Tibial nerve (tissue), 4 donors: ENCODE measurements around the gene ZNF687. TPM values are rescaled to one million over a fixed set of nuclear protein-coding genes. Genes with fewer than 3 reads are reported as not detected.
A peak's percentile ranks its signal among the peaks of the same experiment; 100 is the strongest.

Experiments
- DNase-seq, 2 donors: peaks; one replicate each; pipeline ENCODE4 v3.0.0-alpha.2; 2019; ENCODE audit warnings: low spot score in 2 of 2
- H3K27ac ChIP-seq, 4 donors: fragments of 200-600 bp; sonication (generic) in 3 of 4; one replicate each; pipeline ENCODE4 v1.5.1; 2017 to 2019; ENCODE audit warnings: mild to moderate bottlenecking in 1 of 4
- H3K27me3 ChIP-seq, 2 donors: fragments of 200-600 bp; sonication (generic) in 1 of 2; one replicate each; pipeline versions ENCODE4 v1.5.1 to v1.6.0; 2017 to 2019
- H3K36me3 ChIP-seq, 3 donors: fragments of 200-600 bp; sonication (generic); one replicate each; pipeline ENCODE4 v1.5.1; 2018 to 2019
- H3K4me1 ChIP-seq, 4 donors: fragments of 200-600 bp; sonication (generic) in 3 of 4; one replicate each; pipeline ENCODE4 v1.5.1; 2017 to 2019
- H3K4me3 ChIP-seq, 4 donors: fragments of 200-600 bp; sonication (generic) in 3 of 4; one replicate each; pipeline ENCODE4 v1.5.1; 2017 to 2019; ENCODE audit warnings: mild to moderate bottlenecking in 1 of 4, moderate library complexity in 1 of 4
- H3K9me3 ChIP-seq, 4 donors: fragments of 200-600 bp; sonication (generic) in 3 of 4; one replicate each; pipeline ENCODE4 v1.5.1; 2017 to 2019
- EP300 ChIP-seq, 2 donors: sonication (generic); formaldehyde crosslinking; IDR thresholded peaks; one replicate each; pipeline ENCODE4 v1.6.1; 2017; ENCODE audit warnings: antibody characterized with exemption in 2 of 2, mild to moderate bottlenecking in 1 of 2
- POLR2A ChIP-seq, 2 donors: fragments of 450-650 bp; IDR thresholded peaks; one replicate each; pipeline ENCODE4 v1.6.1; 2017; ENCODE audit warnings: antibody characterized with exemption in 2 of 2, mild to moderate bottlenecking in 2 of 2, moderate library complexity in 2 of 2
- WGBS, 2 donors: methylation state at CpG; one replicate each; pipeline ENCODE4 v1.1.5; 2018; 5-methylcytosine and 5-hydroxymethylcytosine counted together
- total RNA-seq, 4 donors: library from RNA; depleted of rRNA; stranded (reverse); fragments of >200 nt; gene quantifications; one replicate each; pipeline ENCODE4 v1.1.0, GENCODE V29; 2016
- TF ChIP-seq, protein P1 (sequence below), 5 experiments: fragments of 200-600 bp in 3 of 5; fragments of 450-650 bp in 2 of 5; sonication (generic) in 3 of 5; IDR thresholded peaks; one replicate each; pipeline ENCODE4 v1.5.1; 2016 to 2019; ENCODE audit warnings: antibody characterized with exemption in 5 of 5, mild to moderate bottlenecking in 3 of 5, moderate library complexity in 2 of 5

Gene ZNF687
- total RNA-seq, 4 donors from 2014 or later = 21.1 to 35.3 (median 27.1) TPM

DNA sequence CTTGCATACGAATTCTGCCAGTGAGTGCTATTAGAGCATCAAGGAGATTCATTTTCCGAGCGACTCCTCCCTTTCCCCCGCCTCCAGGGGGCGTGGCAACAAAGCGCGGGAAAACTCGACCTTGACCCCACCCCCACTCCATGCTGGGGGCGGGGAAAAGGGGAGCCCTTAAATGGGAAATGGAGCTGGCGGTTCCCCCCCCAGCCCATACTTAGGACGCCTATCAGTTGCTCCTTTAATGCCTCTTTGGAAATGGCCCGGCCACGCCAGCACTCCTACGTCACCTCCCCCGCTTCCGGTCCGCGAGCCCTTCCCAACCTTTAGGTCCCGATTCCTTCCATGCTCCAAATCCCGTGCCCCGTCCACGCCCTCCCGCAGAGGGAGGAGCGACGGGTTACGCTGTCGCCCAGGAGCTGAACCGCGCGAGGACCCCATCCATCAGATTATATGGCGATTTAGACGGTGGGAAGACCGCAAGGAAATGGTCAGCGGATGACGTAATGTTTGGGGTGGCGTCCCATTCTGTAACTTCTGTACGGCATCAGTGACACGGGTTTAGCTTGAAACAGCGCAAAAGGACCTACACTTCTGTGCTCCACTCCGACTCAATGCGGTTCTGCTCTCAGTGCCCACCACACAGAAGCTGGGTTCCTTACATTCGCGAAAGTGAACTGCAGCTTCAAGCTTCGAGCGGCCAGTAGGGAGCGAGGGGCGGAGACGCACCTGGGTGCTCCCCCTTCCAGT is 702 bp upstream of the ZNF687 start:
- WGBS, 2 donors = 0% methylated on average over 41 to 45 of the region's 48 CpGs

DNA sequence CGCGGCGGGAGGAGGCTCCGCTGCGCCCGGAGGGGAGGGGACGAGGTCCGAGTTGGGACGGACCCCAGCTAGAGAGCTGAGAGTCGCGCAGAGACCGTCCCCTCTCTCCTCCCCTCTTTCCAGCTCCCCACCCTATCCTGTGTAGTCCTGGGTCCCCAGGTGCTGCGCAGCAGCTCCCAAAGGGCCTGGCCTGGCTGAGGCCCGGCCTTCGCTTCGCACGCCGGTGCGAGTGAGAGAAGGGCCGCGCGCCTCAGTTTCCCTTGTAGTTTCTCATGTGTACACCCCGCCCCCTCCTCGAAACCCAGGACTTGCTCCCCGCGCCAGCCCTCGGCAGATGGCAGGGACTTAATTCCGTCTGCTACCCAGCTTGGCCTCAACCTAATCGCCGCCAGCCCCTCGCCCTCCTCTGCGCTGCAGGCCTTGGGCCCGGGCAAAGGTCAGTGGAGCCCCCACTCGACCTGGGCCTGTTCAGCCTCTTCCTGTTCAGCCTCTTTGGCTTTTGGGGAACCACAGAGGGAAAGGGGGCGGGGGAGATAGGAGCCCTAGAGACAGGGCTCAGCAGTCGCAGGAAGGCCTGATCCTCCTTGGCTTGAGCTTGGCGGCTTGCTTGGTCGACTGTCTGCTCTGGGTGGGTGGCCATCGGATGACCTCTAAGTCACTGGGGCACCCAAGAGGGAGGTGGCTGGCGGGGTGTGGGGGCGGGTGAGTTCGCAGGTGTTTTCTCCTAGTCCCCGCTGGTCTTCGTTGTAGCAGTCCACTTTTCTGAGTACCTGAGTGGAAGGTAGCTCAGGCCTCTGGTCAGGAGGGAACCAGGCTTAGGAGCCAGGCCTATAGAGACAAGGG is 1.0 kb downstream of the ZNF687 start:
- Histone ChIP-seq H3K27me3 (no peaks in the 10 kb centered on the region), H3K4me3 (peak overlapping the region; percentile 83 to 96 (median 92)), H3K36me3 (peaks cover 0 to 27% (median 9%) of the 10 kb centered on the region in 3 donors), H3K4me1 (peaks cover 0 to 20% (median 13%) of the 10 kb centered on the region in 4 donors), H3K27ac (peak overlapping the region; percentile 96 to 100 (median 98)), H3K9me3 (no peaks in the 10 kb centered on the region)
- peak in 1 of 2 donors; percentile 17 for DNase-seq
- no peak for TF ChIP-seq EP300 (IDR thresholded peaks at IDR 0.05)
- TF ChIP-seq POLR2A (IDR thresholded peaks at IDR 0.05) = no peak
- TF ChIP-seq, protein P1, sequence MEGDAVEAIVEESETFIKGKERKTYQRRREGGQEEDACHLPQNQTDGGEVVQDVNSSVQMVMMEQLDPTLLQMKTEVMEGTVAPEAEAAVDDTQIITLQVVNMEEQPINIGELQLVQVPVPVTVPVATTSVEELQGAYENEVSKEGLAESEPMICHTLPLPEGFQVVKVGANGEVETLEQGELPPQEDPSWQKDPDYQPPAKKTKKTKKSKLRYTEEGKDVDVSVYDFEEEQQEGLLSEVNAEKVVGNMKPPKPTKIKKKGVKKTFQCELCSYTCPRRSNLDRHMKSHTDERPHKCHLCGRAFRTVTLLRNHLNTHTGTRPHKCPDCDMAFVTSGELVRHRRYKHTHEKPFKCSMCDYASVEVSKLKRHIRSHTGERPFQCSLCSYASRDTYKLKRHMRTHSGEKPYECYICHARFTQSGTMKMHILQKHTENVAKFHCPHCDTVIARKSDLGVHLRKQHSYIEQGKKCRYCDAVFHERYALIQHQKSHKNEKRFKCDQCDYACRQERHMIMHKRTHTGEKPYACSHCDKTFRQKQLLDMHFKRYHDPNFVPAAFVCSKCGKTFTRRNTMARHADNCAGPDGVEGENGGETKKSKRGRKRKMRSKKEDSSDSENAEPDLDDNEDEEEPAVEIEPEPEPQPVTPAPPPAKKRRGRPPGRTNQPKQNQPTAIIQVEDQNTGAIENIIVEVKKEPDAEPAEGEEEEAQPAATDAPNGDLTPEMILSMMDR (IDR thresholded peaks at IDR 0.05) = no peak
- 4 to 6% methylated on average over 35 to 36 of the region's 44 CpGs for WGBS, 2 donors

More for the DNA sequence above, 702 bp upstream of the ZNF687 start:
- peaks cover 0 to 10% (median 3%) of the 10 kb centered on the region in 3 donors for H3K36me3 ChIP-seq
- H3K9me3 ChIP-seq = no peaks in the 10 kb centered on the region
- H3K4me1 ChIP-seq = peaks cover 0 to 20% (median 13%) of the 10 kb centered on the region in 4 donors
- no peaks in the 10 kb centered on the region for H3K27me3 ChIP-seq
- peak overlapping the region; percentile 96 to 100 (median 98) for H3K27ac ChIP-seq
- H3K4me3 ChIP-seq = peak overlapping the region; percentile 62 to 96 (median 92)
- peak; percentile 28 to 58 for TF ChIP-seq POLR2A (IDR thresholded peaks at IDR 0.05)
- TF ChIP-seq EP300 (IDR thresholded peaks at IDR 0.05) = peak; percentile 71 to 97
- TF ChIP-seq, protein P1 (IDR thresholded peaks at IDR 0.05) = peak; percentile 35 to 80 (median 57)
- peak; percentile 95 to 96 for DNase-seq

DNA sequence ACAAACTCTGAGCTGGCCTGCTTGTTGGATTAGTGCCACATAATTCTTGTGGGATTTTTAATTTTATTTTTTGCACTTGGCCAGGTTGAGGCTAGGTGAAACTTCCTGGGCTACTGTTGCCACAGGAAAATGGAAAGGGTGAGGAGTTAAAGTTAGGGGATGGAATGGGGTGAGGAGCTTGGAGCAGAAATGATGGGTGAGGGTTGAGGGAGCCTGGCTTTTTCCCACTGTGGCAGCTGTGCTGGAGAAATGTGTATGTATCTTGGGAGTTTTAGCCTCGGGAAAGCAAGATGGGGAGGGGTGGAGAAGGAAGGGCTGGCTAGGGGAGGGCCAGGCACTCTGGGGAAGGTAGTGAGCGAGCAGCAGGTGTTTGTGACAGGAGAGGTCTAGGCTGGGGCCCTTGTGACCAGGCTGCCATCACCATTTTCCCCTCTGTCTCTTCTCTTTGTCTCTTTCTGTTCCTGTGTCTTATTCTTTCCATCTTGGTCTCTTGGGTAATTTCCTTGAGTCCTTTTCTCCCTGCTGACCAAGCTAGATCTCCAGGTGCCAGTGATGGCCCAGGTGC is 2.0 kb downstream of the ZNF687 start:
- no peak overlapping the region for H3K4me3 ChIP-seq
- no peak for DNase-seq
- H3K27me3 ChIP-seq = no peaks in the 10 kb centered on the region
- H3K36me3 ChIP-seq = peaks cover 0 to 37% (median 9%) of the 10 kb centered on the region in 3 donors
- peak overlapping the region in 2 of 4 donors; percentile 98 to 100 for H3K27ac ChIP-seq
- H3K4me1 ChIP-seq = peaks cover 0 to 23% (median 13%) of the 10 kb centered on the region in 4 donors
- WGBS, 2 donors = 57 to 69% methylated on average over 2 of the region's 2 CpGs
- H3K9me3 ChIP-seq = no peaks in the 10 kb centered on the region
- TF ChIP-seq, protein P1 (IDR thresholded peaks at IDR 0.05) = no peak
- TF ChIP-seq EP300 (IDR thresholded peaks at IDR 0.05) = no peak
- no peak for TF ChIP-seq POLR2A (IDR thresholded peaks at IDR 0.05)

DNA sequence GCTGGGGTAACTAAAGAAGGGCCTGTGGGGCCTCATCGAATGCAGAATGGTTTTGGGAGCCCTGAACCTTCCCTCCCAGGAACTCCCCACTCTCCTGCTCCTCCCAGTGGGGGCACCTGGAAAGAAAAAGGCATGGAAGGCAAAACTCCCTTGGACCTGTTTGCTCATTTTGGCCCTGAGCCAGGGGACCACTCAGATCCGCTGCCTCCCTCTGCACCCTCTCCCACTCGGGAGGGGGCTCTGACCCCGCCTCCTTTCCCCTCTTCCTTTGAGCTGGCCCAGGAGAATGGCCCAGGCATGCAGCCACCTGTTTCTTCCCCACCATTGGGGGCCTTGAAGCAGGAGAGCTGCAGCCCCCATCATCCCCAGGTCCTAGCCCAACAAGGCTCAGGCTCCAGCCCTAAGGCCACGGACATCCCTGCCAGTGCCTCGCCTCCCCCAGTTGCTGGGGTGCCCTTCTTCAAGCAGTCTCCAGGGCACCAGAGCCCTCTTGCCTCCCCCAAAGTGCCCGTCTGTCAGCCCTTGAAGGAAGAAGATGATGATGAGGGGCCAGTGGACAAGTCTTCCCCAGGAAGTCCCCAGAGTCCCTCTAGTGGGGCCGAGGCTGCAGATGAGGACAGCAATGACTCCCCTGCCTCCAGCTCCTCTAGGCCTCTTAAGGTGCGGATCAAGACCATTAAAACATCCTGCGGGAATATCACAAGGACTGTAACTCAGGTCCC is 4.7 kb downstream of the ZNF687 start:
- no peak for DNase-seq
- no peak overlapping the region for H3K4me3 ChIP-seq
- H3K9me3 ChIP-seq = no peaks in the 10 kb centered on the region
- peaks cover 0 to 64% (median 9%) of the 10 kb centered on the region in 3 donors for H3K36me3 ChIP-seq
- H3K27me3 ChIP-seq = no peaks in the 10 kb centered on the region
- H3K4me1 ChIP-seq = peaks cover 0 to 19% (median 11%) of the 10 kb centered on the region in 4 donors
- TF ChIP-seq, protein P1 (IDR thresholded peaks at IDR 0.05) = no peak
- no peak for TF ChIP-seq POLR2A (IDR thresholded peaks at IDR 0.05)
- no peak for TF ChIP-seq EP300 (IDR thresholded peaks at IDR 0.05)
- WGBS, 2 donors = 84 to 86% methylated on average over 9 to 10 of the region's 10 CpGs
- no peak overlapping the region for H3K27ac ChIP-seq
